CD4-positive, alpha-beta T cell treated with Interferon gamma for 1 hour (primary cell): ENCODE measurements around the gene G3BP2.

Experiments
- DNase-seq: peaks from one replicate; pipeline ENCODE4 v3.0.0-alpha.2; 2020

The G3BP2 gene

GRCh38 chr4:75637176-75637575, 36.0 kb downstream of the G3BP2 start:
- DNase-seq, result no peak

- DNase-seq, result no peak
These were observed 38.3 kb downstream of the G3BP2 start for GRCh38 chr4:75634951-75635350.

GRCh38 chr4:75634281-75634680, 38.9 kb downstream of the G3BP2 start:
- no peak for DNase-seq

- DNase-seq, result no peak
These were observed 39.4 kb downstream of the G3BP2 start for GRCh38 chr4:75633846-75634245.

- no peak for DNase-seq
These were observed 42.3 kb downstream of the G3BP2 start for GRCh38 chr4:75630937-75631329.

- peak; percentile 90 for DNase-seq
These were observed 42.9 kb downstream of the G3BP2 start, which contains the start of gene CDKL2 for GRCh38 chr4:75630174-75630936. Gene CDKL2 (minus strand): TSS chr4:75630528. CDS start chr4:75625988, 4,540 bp downstream.

GRCh38 chr4:75629239-75629638, 44.0 kb downstream of the G3BP2 start:
- no peak for DNase-seq

GRCh38 chr4:75623026-75623425, 50.2 kb downstream of the G3BP2 start:
- no peak for DNase-seq

GRCh38 chr4:75621715-75622114, 51.5 kb downstream of the G3BP2 start:
- no peak for DNase-seq

- no peak for DNase-seq
These were observed 60.9 kb downstream of the G3BP2 start for GRCh38 chr4:75612306-75612705.

- DNase-seq, result no peak
These were observed 67.3 kb downstream of the G3BP2 start for GRCh38 chr4:75605928-75606327.

GRCh38 chr4:75599647-75600046, 73.6 kb downstream of the G3BP2 start:
- no peak for DNase-seq

- DNase-seq, result no peak
These were observed 74.8 kb downstream of the G3BP2 start for GRCh38 chr4:75598390-75598789.

- DNase-seq, result no peak
These were observed 77.2 kb downstream of the G3BP2 start for GRCh38 chr4:75596061-75596460.

- no peak for DNase-seq
These were observed 79.8 kb downstream of the G3BP2 start for GRCh38 chr4:75593393-75593792.
